PC-9 (cell line): ENCODE data around the gene MYL2.

Experiments
- CTCF ChIP-seq: fragments of 200-600 bp; sonication (generic); conservative IDR thresholded peaks from 2 replicates; pipeline ENCODE4 v1.6.1; 2017; ENCODE audit warnings: mixed run types, antibody characterized with exemption, mild to moderate bottlenecking, moderate library complexity
- EZH2 ChIP-seq: fragments of 200-600 bp; sonication (generic); IDR thresholded peaks from 2 replicates; pipeline ENCODE4 v1.8.0; 2017; ENCODE audit warnings: antibody characterized with exemption, low read depth

DNA sequence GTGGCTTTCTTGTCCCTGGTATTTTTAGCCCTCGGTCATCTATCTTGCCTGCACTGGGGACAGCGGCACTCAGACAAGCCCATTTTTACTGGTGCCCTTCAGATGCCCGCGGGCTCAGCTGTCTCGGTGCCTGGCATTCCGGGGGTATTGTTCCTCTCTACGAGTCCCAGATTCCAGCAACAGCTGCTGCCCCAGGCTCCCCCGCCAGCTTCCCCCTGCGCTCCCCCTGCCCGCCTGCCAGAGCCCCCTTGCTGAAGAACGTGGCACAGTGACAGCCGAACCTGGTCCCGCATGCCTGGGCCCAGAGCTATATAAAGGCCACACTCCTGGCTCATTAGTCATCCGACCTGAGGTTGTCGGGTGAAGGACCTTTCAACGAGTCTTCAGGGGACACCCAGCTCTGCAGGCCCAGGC, 10.9 kb upstream of the MYL2 start:
- TF ChIP-seq CTCF, result no peak
- TF ChIP-seq EZH2, result no peak
